GM21737 (cell line): Measurements from ENCODE around the gene CIITA.
A peak's percentile ranks its signal among the peaks of the same experiment; 100 is the strongest.

Experiments used
- ATAC-seq: cut with Tn5 transposase; IDR thresholded peaks from one replicate; pipeline ENCODE4 v1.9.1; 2021; ENCODE audit warnings: mild to moderate bottlenecking, moderate library complexity; ENCODE audit not compliant: unreplicated experiment

Gene CIITA

GRCh38 chr16:10935226-10935915 lies 58.4 kb downstream of the CIITA start:
- ATAC-seq, result no peak

- no peak for ATAC-seq
Measured at GRCh38 chr16:10936272-10936984, 59.4 kb downstream of the CIITA start.

GRCh38 chr16:10937068-10937859 lies 60.3 kb downstream of the CIITA start:
- ATAC-seq, result no peak

- ATAC-seq, result no peak
Measured at GRCh38 chr16:10938321-10938720, 61.3 kb downstream of the CIITA start.

- no peak for ATAC-seq
Measured at GRCh38 chr16:10938796-10939648, 62.0 kb downstream of the CIITA start.

- no peak for ATAC-seq
Measured at GRCh38 chr16:10939649-10940234, 62.7 kb downstream of the CIITA start.

- ATAC-seq, result no peak
Measured at GRCh38 chr16:10940501-10941079, 63.6 kb downstream of the CIITA start.

- no peak for ATAC-seq
Measured at GRCh38 chr16:10941127-10941933, 64.3 kb downstream of the CIITA start.

- peak; percentile 2 for ATAC-seq
Measured at GRCh38 chr16:10941935-10942351, 64.9 kb downstream of the CIITA start.

- peak; percentile 61 for ATAC-seq
Measured at GRCh38 chr16:10942352-10943063, 65.5 kb downstream of the CIITA start, which contains the start of gene DEXI. Gene DEXI, minus strand, starts transcription at chr16:10942468. Its CDS starts 463 bp downstream, at chr16:10942005.

GRCh38 chr16:10943064-10943353 lies 66.0 kb downstream of the CIITA start:
- no peak for ATAC-seq

- ATAC-seq, result peak; percentile 66
Measured at GRCh38 chr16:10944249-10945064, 67.5 kb downstream of the CIITA start, which contains the start of gene CLEC16A. Gene CLEC16A, plus strand, starts transcription at chr16:10944564. Its CDS starts 154 bp downstream, at chr16:10944718.

- no peak for ATAC-seq
Measured at GRCh38 chr16:10945065-10945787, 68.2 kb downstream of the CIITA start.

- ATAC-seq, result no peak
Measured at GRCh38 chr16:10946308-10946707, 69.3 kb downstream of the CIITA start.

GRCh38 chr16:10947211-10947787 lies 70.3 kb downstream of the CIITA start:
- ATAC-seq, result no peak

- peak; percentile 70 for ATAC-seq
Measured at GRCh38 chr16:10949424-10949970, 72.5 kb downstream of the CIITA start.
